Stimulated activated CD8-positive, alpha-beta memory T cell treated with anti-CD3 and anti-CD28 coated beads, Interleukin-7, amount 100 ng/mL, for 1 hour (primary cell): ENCODE results near the gene CLMN.
"Not testable (repeated sequence)": the region's sequence is repeated elsewhere in the genome, so short reads cannot be mapped to it uniquely, and the experiment has no call there.

Source experiments
- DNase-seq, 2 donors: peaks; one replicate each; pipeline ENCODE4 v3.0.0-alpha.2; 2020; ENCODE audit warnings: low read depth in 2 of 2

Gene CLMN

DNA sequence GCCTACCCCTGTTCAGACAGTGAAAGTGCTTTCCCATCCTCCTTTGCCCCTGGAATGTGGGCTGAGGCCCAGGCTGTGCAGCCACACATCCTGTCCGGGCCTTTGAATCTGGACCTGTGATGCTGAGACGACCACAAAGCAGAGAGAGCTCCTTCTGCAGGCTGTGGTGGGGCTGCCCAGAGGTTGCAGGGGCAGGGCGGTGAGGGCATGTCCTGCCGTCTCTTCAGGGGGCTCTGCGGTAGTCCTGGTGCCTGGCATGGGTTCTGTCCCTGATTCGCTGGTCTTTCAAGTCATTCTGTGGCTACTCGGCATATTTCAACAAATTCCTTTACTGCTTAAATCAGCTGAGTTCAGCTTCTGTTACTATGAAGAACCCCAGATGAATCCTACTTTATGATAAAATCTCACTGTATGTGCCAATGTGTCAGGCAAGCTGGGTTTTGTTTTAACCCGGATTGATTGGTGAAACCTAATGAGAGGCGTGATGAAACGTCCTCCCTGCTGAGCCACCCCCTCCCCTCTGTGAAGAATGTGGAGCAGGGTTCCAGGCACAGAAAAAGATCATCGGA, 99.0 kb downstream of the CLMN start:
- no peak for DNase-seq

GRCh38 chr14:95218472-95219193, 101.1 kb downstream of the CLMN start:
- no peak for DNase-seq

DNA sequence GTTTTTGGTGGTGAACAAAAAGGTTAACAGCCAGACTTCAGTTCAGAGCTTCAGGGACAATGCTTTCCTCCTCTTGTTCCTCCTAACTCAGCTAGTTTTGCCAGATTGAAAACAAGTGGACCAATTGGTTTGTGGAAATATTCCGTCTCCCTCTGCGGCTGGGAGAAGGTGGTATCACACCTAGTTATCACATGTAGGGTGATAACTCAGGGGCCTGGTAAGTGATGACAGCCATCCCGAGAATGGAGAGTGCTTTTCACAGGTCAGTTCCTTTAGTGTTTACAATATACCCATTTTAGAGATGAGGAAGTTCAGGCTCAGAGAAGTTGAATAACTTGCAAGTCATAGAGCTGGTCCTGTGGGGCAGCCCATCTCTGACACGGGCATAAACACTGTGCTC, 101.7 kb downstream of the CLMN start:
- no peak for DNase-seq

- no peak for DNase-seq
These were observed 102.3 kb downstream of the CLMN start for GRCh38 chr14:95217391-95217900.

- no peak for DNase-seq
These were observed 103.7 kb downstream of the CLMN start for GRCh38 chr14:95216008-95216407.

GRCh38 chr14:95215094-95215725, 104.5 kb downstream of the CLMN start:
- no peak for DNase-seq

DNA sequence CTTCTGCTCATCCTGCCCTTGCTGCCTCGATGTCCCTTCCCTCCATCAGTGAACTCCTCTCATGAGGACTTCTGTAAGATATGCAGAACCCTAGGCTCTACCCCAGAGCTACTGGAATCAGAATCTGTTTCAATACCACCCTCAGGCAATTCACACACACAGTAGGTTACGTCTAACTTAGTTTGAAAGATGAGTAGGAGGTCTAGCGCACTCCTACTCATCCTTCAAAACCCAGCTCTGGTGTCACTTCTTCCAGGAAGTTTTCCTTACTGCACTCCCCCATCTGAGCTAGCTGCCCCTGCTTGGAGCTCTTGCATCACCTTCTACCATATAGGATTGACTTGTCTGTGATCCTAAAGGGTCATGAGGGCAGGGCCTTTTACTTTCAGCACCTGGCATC, 105.9 kb downstream of the CLMN start:
- no peak for DNase-seq

- DNase-seq, result no peak
These were observed 107.8 kb downstream of the CLMN start for GRCh38 chr14:95211721-95212504.

GRCh38 chr14:95210699-95211098, 109.0 kb downstream of the CLMN start:
- no peak for DNase-seq

DNA sequence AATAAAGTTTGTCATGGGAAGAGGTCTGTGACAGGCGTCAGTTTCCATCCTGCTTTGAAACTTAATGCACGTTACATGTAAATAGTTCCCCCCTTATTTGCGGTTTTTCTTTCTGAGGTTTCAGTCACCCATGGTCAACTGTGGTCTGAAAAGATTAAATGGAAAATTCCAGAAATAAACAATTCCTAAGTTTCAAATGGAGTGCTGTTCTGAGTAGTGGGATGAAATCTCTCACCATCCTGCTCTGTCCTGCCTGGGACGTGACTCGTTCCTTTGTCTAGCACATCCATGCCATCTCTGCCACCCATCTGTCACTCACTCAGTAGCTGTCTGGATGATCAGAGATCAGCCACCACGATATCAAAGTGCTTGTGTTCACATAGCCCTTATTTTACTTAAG, 111.1 kb downstream of the CLMN start:
- DNase-seq, result no peak

DNA sequence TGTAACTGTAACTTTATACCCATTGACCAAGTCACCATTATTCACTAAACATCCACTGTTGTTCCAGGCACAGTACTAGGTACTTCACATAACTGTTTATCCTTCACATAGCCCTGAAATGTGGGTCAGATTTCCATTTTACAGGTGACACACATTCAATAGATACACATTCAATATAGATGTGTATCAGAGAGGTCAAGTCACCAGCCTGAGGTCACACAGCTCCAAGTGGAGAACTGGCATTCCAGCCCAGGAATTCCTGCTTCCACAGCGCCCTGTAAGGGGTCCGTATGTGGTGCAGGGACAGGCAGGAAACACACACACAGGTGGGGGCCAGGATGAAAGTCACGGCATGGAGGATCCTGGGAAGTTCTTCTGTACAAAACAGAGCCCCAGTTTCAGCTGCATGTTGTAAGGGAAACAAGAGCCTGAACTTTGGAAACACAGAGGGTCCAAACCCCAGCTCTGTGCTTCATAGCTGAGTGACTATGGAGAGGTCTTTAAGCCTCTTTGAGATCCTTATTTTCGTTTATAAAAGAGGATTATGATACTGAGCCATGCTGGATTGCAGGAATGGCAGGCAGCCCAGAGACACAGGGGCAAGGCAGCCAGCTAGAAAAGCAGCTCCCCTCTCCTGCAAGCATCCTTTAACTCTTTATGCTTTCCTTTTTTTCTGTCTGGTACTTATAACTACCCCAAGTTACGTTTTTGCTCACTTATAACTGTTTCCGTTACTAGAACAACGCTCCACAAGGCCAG, 112.1 kb downstream of the CLMN start:
- no peak for DNase-seq

DNA sequence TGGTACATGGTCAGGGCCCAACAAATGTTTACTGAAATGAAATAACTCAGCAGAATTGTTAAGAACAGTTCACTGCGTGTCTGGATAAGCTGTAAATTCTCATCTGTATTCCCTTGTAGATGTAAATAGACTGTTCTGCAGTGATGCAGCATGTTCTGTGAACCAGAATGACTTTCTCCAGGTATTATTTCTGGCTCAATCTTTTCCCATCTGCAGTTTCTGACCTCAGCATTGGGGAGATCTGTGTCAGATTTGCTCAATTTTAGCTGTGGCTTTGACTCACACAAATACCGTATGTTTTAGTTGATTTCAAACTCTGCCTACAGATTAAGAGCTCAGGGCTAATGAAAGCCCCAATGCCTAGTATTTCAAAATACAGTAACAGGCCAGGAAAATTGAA, 113.2 kb downstream of the CLMN start:
- no peak for DNase-seq

- DNase-seq, result no peak
These were observed 115.0 kb downstream of the CLMN start for GRCh38 chr14:95204705-95205104.

- not testable (repeated sequence) for DNase-seq
These were observed 118.0 kb downstream of the CLMN start for GRCh38 chr14:95201745-95202144.

DNA sequence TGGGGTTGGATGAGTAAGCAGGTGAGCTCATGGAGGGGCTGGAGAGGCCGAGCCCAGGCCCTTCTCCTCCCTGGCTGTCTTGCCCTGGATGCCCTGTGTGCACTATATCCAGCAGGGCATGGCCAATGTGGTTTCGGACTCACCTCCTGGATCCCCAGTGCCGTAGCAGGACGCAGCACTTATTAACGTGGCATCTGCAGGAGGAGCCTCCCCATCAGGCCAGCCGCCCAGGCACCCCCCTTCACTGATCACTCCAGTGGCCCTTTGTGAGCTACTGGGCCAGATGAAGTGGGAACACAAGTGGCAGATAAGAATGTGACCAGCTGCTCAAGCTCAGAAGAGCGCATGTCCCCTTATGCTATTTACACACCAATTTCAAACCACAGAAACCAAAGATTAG, 119.3 kb downstream of the CLMN start:
- no peak for DNase-seq

- DNase-seq, result no peak
These were observed 120.3 kb downstream of the CLMN start for GRCh38 chr14:95199298-95199983.

DNA sequence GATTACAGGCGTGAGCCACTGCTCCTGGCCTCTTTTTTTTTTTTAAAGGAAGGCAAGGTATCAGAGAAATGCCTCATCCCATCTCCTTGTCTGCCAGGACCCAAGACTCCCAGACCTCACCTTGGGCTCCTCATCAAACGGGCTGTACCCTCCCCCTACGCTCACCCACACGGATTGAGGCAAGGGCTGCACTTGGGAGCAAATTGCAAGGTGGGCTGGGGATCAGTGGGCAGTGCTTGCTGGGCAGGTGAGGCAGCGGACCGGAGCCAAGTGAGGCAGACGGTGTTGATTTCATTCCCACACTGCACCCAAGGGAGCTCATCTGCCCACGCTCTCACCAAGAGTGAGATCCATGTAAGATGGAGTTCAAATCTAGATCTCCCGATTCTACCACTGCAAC, 121.4 kb downstream of the CLMN start:
- DNase-seq, result no peak

- no peak for DNase-seq
These were observed 122.2 kb downstream of the CLMN start for GRCh38 chr14:95197551-95197950.

DNA sequence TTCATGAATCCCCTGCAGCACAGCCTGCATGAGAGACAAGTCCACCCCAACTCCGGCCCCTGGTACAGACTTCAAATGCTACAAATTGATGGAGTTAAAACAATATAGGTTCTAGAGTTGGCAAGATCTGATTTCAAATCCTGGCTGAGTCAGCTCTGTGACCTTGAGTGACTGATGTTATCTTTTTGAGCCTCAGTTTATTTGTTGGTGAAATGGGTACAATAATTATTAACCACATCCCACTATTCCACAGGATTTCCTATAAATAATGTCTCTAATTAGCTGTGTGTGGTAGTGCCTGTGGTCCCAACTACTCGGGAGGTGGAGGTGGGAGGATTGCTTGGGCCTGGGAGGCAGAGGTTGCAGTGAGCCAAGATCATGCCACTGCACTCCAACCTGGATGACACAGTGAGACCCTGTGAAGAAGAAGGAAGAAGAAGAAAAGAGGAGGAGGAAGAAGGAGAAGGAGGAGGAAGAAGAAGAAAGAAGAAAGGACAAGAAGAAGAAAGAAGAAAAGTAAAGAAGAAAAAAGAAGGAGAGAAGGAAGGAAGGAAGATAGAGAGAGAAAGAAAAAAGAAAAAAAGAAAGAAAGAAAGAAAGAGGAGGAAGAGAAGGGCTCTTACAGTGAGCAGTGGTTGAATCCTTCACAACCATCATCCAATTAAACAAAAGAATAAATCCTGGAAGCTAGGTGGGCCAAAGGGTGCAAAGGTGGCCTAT, 122.7 kb downstream of the CLMN start:
- no peak for DNase-seq

DNA sequence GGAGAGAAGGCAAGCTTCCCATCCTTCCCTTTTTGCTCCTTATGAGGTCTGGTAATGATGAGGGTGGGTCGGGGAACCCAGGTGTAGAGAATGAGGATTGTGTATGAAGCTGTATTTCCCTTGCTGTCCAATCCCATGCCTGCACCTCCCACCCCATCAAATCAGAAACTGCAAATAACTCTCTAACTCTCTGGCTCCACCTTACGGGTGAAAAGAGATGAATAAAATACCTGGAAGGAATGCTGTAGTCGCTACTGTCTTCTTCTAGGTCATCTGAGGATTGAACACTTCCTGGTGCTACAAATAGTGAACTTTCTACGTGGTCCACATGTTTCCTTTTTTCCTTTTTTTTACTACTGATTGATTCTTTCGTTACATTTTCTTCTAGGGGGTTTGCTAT, 123.4 kb downstream of the CLMN start:
- no peak for DNase-seq
